Measurements from ENCODE around the gene ACSL3.

ACSL3 gene

GRCh38 chr2:222859786-222860612, 837 bp upstream of the ACSL3 start:
- peak overlapping the region; percentile 81 for H3K4me3 ChIP-seq (ENCODE audit: low read depth, low read length)
- no peaks in the 10 kb centered on the region for H3K27me3 ChIP-seq (ENCODE audit: insufficient read depth, low read depth, severe bottlenecking)
- DNase-seq, result peak; percentile 26
- no peaks in the 10 kb centered on the region for H3K9me3 ChIP-seq (ENCODE audit: severe bottlenecking)
- no peak for TF ChIP-seq CTCF (IDR thresholded peaks at IDR 0.05; ENCODE audit: low read depth, low read length)
- peaks cover 3% of the 10 kb centered on the region; the same call in 1 of the 2 replicates for H3K36me3 ChIP-seq
- peak overlapping the region; percentile 62 for H3K27ac ChIP-seq

GRCh38 chr2:222861411-222862105, 722 bp downstream of the ACSL3 start:
- Histone ChIP-seq H3K36me3 (peaks cover 3% of the 10 kb centered on the region; the same call in 1 of the 2 replicates), H3K27ac (peak overlapping the region; percentile 95), H3K4me3 (ENCODE audit: low read depth, low read length) (peak overlapping the region; percentile 81), H3K9me3 (ENCODE audit: severe bottlenecking) (no peaks in the 10 kb centered on the region), H3K27me3 (ENCODE audit: insufficient read depth, low read depth, severe bottlenecking) (no peaks in the 10 kb centered on the region)
- 0 out of 2 replicates have a peak, but pooled peaks have one; percentile 0 for TF ChIP-seq CTCF (IDR thresholded peaks at IDR 0.05; ENCODE audit: low read depth, low read length)
- DNase-seq, result peak; percentile 30

GRCh38 chr2:222862106-222862908, 1.5 kb downstream of the ACSL3 start:
- Histone ChIP-seq H3K27me3 (ENCODE audit: insufficient read depth, low read depth, severe bottlenecking) (no peaks in the 10 kb centered on the region), H3K27ac (no peak overlapping the region), H3K36me3 (peaks cover 3% of the 10 kb centered on the region; the same call in 1 of the 2 replicates), H3K4me3 (ENCODE audit: low read depth, low read length) (peak overlapping the region; percentile 81), H3K9me3 (ENCODE audit: severe bottlenecking) (no peaks in the 10 kb centered on the region)
- DNase-seq, result peak; percentile 12
- peak; percentile 14; the same call in 1 of the 2 replicates for TF ChIP-seq CTCF (IDR thresholded peaks at IDR 0.05; ENCODE audit: low read depth, low read length)

GRCh38 chr2:222862909-222863544, 2.2 kb downstream of the ACSL3 start:
- no peak for DNase-seq
- peaks cover 3% of the 10 kb centered on the region; the same call in 1 of the 2 replicates for H3K36me3 ChIP-seq
- no peaks in the 10 kb centered on the region for H3K9me3 ChIP-seq (ENCODE audit: severe bottlenecking)
- TF ChIP-seq CTCF (IDR thresholded peaks at IDR 0.05; ENCODE audit: low read depth, low read length), result no peak
- no peak overlapping the region for H3K27ac ChIP-seq
- no peaks in the 10 kb centered on the region for H3K27me3 ChIP-seq (ENCODE audit: insufficient read depth, low read depth, severe bottlenecking)
- no peak overlapping the region for H3K4me3 ChIP-seq (ENCODE audit: low read depth, low read length)

- DNase-seq, result no peak
- H3K27ac ChIP-seq, result no peak overlapping the region
- no peak overlapping the region for H3K4me3 ChIP-seq (ENCODE audit: low read depth, low read length)
These were observed 3.5 kb downstream of the ACSL3 start for GRCh38 chr2:222864296-222864695.

More at GRCh38 chr2:222864296-222864695, 3.5 kb downstream of the ACSL3 start:
- Histone ChIP-seq H3K27me3 (ENCODE audit: insufficient read depth, low read depth, severe bottlenecking) (no peaks in the 10 kb centered on the region), H3K36me3 (peaks cover 3% of the 10 kb centered on the region; the same call in 1 of the 2 replicates), H3K9me3 (ENCODE audit: severe bottlenecking) (no peaks in the 10 kb centered on the region)
- TF ChIP-seq CTCF (IDR thresholded peaks at IDR 0.05; ENCODE audit: low read depth, low read length), result no peak

Measured in WERI-Rb-1 (cell line).